HEK293T (cell line): ENCODE measurements around the gene MLLT3.

Experiments
- ARNT ChIP-seq: fragments of 450-650 bp; IDR thresholded peaks from 2 replicates; pipeline ENCODE4 v1.6.1; 2017; ENCODE audit warnings: mild to moderate bottlenecking
- BHLHE40 ChIP-seq: fragments of 450-650 bp; IDR thresholded peaks from 2 replicates; pipeline ENCODE4 v1.6.1; 2016; ENCODE audit warnings: mild to moderate bottlenecking, moderate library complexity, borderline replicate concordance
- CTBP1 ChIP-seq: fragments of 450-650 bp; IDR thresholded peaks from 2 replicates; pipeline ENCODE4 v1.6.1; 2016; ENCODE audit warnings: borderline replicate concordance
- ELF4 ChIP-seq: fragments of 450-650 bp; IDR thresholded peaks from 2 replicates; pipeline ENCODE4 v1.6.1; 2017; ENCODE audit warnings: antibody characterized with exemption
- FOXA1 ChIP-seq: fragments of 450-650 bp; IDR thresholded peaks from 2 replicates; pipeline ENCODE4 v1.6.1; 2016; ENCODE audit warnings: mild to moderate bottlenecking
- FOXM1 ChIP-seq: fragments of 450-650 bp; IDR thresholded peaks from 2 replicates; pipeline ENCODE4 v1.6.1; 2017; ENCODE audit warnings: mild to moderate bottlenecking, borderline replicate concordance
- HDGF ChIP-seq: fragments of 450-650 bp; IDR thresholded peaks from 2 replicates; pipeline ENCODE4 v1.6.1; 2017; ENCODE audit warnings: antibody characterized with exemption, borderline replicate concordance
- LEF1 ChIP-seq: fragments of 450-650 bp; IDR thresholded peaks from 2 replicates; pipeline ENCODE4 v1.6.1; 2017; ENCODE audit warnings: mild to moderate bottlenecking, borderline replicate concordance
- NFRKB ChIP-seq: fragments of 450-650 bp; IDR thresholded peaks from 2 replicates; pipeline ENCODE4 v1.6.1; 2016; ENCODE audit warnings: mild to moderate bottlenecking, moderate library complexity
- SUZ12 ChIP-seq: fragments of 450-650 bp; IDR thresholded peaks from 2 replicates; pipeline ENCODE4 v1.6.1; 2016; ENCODE audit warnings: mild to moderate bottlenecking
- TF ChIP-seq, protein P1 (sequence below): fragments of 450-650 bp; IDR thresholded peaks from 2 replicates; pipeline ENCODE4 v1.6.1; 2016

DNA sequence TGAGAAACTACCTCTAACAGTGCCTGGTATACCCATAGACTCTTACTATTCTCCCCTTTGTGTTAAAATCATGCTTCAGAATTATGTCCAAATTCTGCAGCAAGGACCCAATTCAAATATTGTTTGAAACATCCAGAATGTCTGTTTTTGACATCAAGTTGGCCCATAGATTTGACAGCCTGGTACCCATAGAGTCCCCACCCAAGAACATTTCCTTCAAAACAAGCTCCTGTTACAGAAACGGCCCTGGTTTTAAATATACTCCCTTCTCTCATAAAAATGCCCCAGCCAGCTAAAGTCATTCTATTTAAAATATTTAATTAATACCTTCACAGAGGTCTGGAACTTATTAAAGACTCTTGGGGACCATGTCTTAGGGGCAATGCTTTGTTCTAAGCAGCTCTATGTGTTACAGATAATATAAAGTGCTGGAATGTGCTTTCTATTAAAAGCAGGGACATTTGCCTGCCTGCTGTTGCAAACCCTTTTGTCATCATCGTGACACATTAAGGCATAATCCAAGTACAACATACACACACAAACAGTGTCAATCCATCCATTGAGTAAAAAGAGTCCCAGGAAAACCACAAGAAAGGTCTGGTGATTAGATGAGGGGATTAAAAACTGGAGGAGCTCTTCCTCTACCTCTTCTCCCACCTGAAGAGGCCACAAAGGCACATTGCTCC is 321.7 kb downstream of the MLLT3 start:
- TF ChIP-seq ARNT, result no peak
- TF ChIP-seq FOXM1, result no peak
- no peak for TF ChIP-seq SUZ12
- TF ChIP-seq NFRKB, result no peak
- TF ChIP-seq BHLHE40, result no peak
- TF ChIP-seq ELF4, result no peak
- TF ChIP-seq LEF1, result no peak
- no peak for TF ChIP-seq FOXA1
- TF ChIP-seq, protein P1, sequence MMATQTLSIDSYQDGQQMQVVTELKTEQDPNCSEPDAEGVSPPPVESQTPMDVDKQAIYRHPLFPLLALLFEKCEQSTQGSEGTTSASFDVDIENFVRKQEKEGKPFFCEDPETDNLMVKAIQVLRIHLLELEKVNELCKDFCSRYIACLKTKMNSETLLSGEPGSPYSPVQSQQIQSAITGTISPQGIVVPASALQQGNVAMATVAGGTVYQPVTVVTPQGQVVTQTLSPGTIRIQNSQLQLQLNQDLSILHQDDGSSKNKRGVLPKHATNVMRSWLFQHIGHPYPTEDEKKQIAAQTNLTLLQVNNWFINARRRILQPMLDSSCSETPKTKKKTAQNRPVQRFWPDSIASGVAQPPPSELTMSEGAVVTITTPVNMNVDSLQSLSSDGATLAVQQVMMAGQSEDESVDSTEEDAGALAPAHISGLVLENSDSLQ, result no peak
- TF ChIP-seq HDGF, result no peak
- TF ChIP-seq CTBP1, result no peak
